GM19351 (cell line): Measurements from ENCODE around the gene BANF2.

Source experiments
- ATAC-seq: cut with Tn5 transposase; IDR thresholded peaks from one replicate; pipeline ENCODE4 v1.9.1; 2021; ENCODE audit warnings: mild to moderate bottlenecking, moderate library complexity; ENCODE audit not compliant: unreplicated experiment

The BANF2 gene

DNA sequence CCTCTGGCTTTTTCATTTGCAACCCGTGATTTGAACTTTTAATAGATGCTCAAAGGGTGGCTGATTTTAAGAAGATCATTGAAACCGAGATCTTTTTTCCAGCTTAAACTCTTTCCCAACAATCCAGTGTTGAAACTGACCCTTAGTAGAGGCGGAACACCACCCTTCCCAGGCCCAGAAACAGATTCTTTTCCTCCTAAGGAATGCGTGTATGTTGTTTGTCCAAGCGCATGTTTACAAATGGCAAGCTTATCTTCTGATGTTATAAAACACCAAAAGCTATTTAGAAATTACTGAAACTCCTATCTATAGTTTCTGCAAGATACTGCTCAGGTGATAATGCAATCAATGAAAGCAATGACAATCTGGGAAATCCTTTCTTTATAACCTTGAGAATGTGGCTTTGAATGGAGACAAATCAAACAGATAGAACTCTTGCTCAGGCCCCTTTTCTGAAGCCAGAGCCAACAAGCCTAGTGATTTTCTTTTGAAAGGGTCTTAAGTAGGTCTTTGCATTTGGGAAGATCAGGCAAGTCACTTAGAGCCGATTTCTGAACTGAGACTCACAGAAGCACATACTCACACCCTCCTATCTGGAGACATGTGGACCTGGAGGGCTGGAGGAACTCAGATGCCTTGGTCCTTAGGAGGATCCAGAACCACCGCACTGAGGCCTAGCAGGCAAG is 9.1 kb downstream of the BANF2 start:
- no peak for ATAC-seq

DNA sequence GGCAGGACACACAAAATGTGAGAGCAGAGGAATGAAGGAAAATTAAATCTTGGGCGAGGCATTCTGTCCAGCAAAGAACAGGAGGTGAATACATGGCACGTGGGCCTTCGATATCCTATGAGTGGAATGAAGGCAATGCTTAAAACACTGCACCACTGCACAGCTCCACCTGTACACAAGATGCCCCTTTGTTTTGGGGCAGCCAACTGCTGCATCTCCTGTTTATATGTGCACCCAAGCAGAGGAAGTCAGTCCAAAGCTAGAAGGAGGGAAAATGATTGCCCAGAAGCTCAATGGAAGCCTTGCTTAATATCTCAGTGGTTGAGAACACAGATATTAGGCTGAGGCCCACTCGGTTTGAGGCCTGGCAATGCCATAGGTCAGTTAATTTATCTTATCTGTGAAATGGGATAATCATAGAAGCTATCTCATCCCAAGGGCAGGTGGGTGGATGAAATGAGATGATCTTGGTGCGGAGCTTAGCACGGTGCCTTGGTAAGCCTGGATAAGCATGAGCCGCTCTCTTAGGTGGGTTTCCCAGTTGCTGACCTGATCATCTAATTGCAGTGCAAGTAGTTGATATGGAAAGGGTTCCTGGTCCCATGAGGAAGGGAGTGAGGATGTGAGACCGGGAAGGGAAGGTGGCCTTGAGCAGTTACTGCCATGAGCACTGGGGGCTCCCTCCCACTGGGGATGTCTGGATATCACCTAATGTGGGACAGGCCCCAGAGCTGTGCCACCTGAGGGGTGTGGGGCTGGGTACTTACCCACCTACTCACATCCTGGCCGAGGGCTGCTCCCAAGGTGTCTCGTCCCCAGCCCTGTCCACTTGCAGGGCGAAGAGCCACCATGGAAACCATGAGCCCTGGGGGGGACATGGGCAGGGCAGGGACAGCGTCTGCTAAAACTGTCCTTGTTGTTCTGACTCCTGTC is 9.9 kb downstream of the BANF2 start:
- ATAC-seq: no peak

GRCh38 chr20:17710379-17711266 is 10.9 kb downstream of the BANF2 start:
- ATAC-seq: no peak

- ATAC-seq: no peak
Measured at GRCh38 chr20:17711267-17711627, 11.5 kb downstream of the BANF2 start.

DNA sequence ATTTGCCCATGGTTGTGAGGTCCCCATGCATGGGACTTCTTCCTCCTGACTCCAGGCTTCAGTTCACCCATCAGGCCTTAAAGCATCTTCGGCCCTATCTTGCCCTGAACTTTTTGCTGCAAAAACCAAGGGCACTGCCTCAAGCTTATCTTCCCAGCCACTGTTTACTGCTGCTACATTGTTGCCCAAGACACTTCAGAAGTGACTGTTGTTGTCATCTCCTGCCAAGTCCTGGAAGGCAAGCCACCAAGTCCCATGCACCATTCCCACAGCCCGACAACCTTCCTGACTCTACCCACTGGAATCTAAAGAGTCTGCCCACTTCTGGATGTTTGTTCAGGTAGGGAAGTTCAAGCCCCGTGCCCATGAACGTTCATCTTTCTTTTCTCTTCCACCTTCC is 12.4 kb downstream of the BANF2 start:
- no peak for ATAC-seq

DNA sequence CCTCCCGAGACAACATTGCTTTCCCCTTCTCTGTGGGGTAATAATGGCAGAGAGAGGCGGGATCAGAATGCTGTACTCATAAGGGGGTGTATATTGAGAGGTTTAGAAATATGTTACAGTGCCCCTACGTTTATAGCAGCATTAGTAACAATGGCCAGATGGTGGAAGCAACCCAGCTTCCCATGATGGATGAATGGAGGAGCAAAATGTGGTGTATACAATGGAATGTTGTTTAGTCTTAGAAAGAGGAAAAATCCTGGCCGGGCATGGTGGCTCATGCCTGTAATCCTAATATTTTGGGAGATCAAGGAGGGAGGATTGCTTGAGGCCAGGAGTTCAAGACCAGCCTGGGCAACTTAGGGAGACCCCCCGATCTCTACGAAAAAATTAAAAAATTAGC is 12.9 kb downstream of the BANF2 start:
- ATAC-seq: no peak

- no peak for ATAC-seq
Measured at GRCh38 chr20:17714597-17714996, 14.8 kb downstream of the BANF2 start.

DNA sequence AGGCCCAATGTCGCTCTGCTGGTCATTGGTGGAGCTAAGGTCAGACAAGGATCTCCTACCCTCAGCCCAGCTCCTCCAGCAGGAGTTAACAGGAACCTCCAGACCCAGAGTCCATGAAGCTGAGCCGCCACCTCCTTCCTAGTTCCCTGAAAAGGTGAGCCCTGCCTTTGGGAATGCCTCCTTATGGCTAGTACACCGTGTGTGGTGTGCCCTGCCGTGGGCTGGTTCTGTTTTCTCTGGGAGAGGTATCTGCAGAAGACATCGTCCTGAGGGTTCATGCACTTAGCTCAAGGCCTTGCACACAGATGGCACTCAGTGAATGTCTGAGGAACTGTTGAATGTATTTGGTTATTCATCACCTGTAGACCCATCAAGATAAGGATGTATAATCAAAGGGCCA is 15.3 kb downstream of the BANF2 start:
- no peak for ATAC-seq

DNA sequence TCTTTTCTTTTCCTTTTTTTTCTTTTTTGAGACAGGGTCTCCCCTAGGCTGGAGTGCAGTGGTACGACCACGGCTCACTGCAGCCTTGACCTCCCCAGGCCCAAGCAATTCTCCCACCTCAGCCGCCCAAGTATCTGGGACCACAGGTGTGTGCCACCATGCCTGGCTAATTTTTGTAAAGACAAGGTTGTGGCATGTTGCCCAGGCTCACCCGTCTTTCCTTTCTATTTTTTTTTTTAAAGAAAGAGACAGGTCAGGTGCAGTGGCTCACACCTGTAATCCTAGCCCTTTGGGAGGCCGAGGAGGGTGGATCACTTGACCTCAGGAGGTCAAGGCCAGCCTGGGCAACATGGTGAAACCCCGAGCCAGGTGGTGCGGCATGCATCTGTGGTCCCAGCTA is 16.6 kb downstream of the BANF2 start:
- ATAC-seq: no peak

DNA sequence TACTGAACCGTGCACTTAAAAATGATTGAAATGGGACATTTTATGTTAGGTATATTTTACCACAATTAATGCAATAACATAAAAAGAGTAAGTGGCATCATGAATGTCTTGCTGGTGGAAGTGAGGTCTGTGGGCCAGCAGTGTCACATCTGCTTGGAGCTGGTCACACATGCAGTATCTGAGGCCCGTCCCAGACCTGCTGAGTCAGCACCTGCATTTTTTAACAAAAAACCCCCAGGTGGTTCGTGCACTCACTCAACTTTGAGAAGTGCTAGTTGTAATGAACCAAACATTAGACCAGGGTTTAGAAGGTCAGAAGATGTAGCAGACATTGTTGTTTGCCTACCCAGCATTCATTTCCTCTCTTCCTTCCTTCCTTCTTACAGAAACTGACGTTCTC is 21.0 kb downstream of the BANF2 start:
- ATAC-seq: no peak

DNA sequence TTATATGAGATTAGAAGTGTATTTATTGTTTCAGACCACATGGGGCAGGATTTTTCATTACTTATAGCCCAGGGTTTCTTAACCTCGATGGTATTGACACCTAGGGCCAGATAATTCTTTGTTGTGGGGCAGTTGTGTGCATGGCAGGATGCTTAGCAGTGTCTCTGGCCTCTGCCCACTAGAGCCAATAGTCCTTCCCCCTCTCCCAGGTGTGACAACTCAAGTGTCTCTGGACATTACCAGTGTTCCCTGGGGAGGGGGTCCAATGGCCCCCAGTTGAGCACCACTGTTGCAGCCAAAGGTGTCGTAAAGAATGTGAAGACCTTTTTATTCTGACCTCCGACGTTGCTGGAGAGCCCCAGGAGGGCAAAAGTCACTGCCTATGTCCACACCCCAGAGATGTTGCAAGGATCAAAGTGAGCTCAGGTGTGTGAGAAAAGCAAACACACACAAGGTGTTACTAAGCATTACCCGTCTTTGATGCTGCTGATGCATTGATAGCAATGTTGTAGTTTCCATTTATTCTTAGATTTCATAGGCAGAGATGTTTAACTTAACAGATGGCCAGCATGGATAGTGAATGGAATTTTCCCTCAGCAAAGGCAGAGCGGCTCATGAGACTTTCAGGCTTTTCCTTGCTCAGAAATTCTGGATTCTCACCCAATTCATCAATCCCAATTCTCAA is 22.2 kb downstream of the BANF2 start:
- ATAC-seq: no peak

- no peak for ATAC-seq
Measured at GRCh38 chr20:17722493-17723300, 22.9 kb downstream of the BANF2 start.

DNA sequence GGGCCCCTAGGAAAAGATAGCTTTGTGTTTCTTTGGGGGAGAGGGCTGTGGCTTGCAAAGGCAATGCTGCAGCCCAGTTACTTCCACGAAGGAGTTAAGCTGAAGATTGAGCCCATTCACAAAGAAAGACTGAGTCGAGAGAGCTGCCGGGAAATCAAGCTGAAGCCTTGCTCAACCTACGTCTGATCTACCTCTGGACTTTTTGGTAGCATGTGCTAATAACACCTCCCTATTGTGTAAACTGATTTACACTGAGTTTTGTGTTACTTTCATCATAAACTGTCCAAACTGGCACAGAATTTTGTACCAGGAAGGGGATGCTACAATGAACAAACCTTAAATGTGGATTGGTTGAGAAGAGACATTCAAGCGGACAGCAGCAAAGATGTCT is 23.5 kb downstream of the BANF2 start:
- ATAC-seq: no peak

- ATAC-seq: no peak
Measured at GRCh38 chr20:17725094-17725835, 25.5 kb downstream of the BANF2 start.

DNA sequence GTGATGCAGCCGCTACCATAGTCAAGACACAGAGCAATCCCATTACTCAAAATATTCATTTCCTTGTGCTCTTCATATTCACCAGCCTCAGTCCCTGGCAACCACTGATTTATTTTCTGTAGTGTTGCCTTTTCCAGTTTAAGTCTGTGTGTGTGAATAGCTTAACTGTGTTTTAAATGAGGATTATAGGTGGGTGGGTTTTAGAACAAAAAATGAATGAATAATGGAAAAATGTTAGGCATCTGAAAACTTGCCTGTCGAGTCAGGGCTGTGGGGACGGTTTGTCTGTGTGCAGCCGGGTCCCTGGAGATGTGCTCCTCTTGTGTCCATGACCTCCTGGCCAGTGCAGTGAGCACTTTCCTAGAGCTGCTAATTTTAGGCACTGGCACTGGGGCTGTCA is 27.1 kb downstream of the BANF2 start:
- no peak for ATAC-seq

GRCh38 chr20:17727351-17727750 is 27.6 kb downstream of the BANF2 start:
- no peak for ATAC-seq

- ATAC-seq: no peak
Measured at GRCh38 chr20:17728074-17728473, 28.3 kb downstream of the BANF2 start.

DNA sequence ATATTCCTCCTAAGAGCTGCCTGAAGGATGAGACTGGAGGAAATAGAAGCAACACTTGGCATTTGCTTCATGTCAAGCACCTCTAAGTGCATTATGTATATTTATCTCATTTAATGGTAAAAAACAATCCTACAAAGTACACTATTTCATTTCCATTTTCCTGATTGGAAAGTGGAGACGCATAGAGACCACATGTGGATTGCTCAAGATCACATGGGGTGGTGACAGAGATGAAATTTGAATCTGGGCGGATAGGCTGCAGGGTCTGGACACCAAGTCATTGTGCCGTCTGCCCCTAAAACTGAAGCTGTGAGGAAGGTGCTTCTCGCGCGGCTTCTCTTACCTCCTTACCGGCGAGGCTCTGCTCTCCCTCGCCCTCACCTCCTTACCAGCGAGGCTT is 30.3 kb downstream of the BANF2 start:
- no peak for ATAC-seq

DNA sequence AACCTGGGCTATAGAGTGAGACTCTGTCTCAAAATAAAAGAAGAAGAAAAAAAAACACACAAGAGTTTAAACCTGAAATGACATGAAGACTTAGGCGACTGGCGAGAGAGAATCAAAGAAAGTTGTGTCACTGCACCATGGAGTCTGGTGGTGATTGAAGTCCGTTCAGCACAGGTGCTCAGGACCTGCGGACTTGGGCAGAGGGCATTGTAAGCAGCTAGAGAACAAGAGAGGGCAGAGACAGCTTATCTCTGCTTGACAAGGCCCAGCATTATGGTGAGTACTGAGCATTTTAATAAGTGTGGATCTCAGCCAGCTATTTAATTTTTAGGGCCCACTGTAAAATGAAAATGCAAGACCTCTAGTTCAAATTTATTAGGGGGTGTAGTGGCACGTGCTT is 31.5 kb downstream of the BANF2 start:
- ATAC-seq: no peak
